Stimulated activated CD8-positive, alpha-beta memory T cell treated with anti-CD3 and anti-CD28 coated beads, Interleukin-7, amount 100 ng/mL, for 24 hours (primary cell): ENCODE measurements around the gene SLC50A1.

Experiments used
- DNase-seq: peaks from one replicate; pipeline ENCODE4 v3.0.0-alpha.2; 2020; ENCODE audit warnings: low read depth

SLC50A1 gene

DNA sequence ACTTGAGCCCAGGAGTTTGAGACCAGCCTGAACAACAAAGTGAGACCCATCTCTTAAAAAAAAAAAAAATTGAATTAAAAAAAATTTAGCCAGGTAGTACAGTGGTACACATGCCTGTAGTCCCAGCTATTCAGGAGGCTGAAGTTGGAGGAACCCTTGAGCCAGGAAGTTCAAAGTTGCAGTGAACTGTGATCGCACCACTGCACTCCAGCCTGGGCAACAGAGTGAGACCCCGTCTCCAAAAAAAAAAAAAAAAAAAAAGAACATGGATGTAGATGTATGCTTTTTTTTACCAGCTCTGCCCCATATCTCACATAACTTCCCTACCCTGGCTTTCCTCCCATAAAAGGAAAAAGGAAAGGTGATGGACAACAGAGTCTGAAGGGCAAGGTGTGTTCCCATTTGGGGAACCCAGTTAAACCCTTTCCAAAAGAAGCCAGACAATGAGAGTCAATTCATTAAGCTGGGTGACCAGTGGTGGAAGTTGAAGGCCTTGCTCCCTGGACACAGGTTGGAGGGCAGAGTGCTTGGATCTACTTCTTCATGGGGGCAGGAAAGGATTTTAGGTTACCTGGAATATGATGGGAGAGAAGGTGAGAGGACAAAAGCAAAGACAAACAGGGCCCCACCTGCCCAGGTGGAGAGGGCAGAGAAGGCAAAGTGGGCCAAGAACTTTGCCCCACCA, 34.6 kb downstream of the SLC50A1 start:
- DNase-seq: no peak

- DNase-seq: no peak
Observed at GRCh38 chr1:155170806-155171205, 35.2 kb downstream of the SLC50A1 start.

DNA sequence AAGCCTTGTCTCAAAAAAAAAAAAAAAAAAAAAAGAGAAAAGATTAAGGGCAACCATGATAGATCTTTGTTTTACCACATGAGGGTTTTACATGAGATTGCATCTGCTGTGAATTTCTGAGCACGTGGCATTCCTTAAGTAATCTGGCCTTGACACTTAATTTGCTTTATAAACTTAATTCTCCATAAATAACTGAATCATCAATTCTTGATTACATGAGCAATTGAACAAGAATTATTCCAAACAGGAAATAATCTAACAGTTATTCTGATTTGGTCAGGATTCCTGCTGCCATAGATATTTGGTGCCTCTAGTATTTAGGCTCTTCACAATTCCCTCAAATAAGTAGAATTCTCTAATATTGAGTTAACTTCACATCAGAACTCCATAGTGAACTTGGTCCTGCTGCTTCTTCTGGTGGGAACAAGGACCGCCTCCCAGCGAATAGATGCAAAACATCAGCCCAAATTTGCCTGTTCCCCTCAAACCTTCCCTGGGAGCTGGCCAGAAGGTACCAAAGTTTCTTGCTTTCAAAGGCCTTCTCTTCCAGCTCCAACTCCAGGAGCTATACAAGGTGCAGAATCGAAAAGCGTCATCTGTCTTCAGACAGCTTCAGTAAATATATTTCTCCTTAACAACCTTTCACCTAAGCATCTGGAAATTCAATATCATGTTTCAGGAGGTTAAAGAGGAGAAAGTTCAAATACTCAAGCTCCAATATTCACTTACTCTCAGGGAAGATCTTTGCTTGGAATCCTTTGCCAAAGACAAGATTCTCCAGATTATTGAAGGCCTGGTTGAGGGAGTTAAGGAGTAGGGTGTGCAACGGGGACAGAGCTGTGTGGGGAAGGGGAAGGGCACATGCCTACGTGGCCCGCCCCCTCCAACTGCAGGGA, 36.4 kb downstream of the SLC50A1 start:
- DNase-seq: no peak

GRCh38 chr1:155172732-155173477, 37.3 kb downstream of the SLC50A1 start, which contains the start of gene KRTCAP2:
Gene KRTCAP2, minus strand, starts transcription at chr1:155173304. Its CDS starts 80 bp downstream, at chr1:155173224.
- peak; percentile 91 for DNase-seq

DNA sequence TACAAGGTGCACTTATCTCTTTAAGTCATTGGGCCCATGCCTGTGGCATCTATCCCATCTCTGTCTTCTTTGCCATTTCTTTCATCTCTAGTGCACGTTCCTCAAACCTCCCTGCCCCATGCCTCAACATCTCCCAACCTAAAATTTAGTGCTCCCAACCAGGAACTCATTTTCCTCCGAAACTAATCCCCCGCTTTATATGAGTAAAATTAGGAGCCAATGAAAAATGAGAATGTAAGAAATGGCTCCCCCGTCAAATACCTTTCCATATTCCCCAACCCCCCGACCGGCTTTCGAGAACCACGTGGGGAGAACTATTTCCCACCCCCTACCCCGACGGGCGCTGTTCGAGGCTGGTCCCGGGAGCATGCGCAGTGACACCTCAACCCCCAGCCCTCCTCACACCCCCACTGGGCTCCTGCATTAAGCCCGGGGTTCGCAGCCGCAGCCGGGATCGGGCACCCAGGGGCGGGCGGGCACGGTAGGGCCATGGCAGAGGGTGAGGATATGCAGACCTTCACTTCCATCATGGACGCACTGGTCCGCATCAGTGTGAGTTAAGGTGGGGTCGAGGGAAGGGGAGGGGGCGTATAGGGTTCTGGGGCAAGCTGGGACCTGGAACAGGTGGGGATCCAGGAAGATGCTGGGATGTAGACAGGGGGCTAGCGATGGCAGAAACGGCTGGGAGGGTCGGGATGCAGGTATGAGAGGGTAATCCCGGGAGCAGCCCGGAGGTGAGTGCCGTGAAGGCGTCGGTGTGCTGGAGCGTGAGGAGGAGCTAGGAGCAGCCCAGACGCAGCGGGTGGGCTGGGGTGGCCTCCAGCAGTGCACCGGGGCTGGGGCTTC, 38.0 kb downstream of the SLC50A1 start, which contains the start of gene TRIM46:
Gene TRIM46 (plus strand): TSS at position 372 of the 846 bp plus-strand sequence. CDS start 118 bp downstream, at position 490.
- peak; percentile 55 for DNase-seq

DNA sequence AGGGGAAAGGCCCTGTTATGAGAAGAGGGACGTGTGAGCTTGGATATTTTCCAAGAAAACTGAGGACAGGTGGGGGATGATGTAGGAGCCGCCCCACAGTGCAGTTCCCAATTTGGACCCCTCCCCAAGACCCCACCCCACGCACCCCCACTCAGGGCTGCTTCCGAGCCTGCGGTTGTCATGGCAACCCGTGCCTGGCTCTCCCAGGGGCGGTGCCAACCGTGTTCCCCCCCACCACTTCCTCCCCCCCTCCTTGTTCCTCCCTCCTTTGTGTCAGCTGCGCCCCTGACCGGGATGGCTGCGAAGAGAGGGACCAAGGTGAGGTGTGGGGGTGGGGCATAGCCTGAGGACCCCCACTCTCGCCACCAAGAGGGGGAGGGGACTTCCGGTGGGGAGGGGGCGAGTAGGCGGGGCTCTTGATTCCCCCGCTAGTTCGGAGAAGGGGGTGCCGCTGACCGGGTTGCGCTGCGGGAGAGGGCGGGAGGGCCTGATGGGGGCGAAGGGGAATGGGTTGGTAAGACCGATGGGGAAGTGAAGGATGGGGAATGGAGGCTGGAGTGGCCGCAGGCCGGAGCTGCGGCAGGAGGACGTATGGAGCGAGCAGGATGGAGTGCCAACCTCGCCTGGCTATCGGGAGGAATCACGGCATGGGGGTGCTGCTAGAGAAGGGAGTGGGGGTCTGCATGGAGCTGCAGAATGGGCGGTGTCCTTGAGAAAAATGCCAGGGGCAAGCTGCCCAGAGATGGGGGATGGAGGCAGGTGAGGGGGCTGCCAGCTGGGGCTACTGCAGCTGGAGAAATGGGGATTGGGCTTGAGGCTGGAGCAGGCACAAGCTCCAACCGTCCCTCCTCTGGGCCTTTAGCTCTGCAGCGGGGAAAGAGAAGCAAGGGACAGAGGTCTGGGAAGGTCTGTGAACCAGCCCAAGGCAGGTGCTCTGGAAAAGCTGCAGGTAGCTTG, 39.0 kb downstream of the SLC50A1 start:
- DNase-seq: no peak

DNA sequence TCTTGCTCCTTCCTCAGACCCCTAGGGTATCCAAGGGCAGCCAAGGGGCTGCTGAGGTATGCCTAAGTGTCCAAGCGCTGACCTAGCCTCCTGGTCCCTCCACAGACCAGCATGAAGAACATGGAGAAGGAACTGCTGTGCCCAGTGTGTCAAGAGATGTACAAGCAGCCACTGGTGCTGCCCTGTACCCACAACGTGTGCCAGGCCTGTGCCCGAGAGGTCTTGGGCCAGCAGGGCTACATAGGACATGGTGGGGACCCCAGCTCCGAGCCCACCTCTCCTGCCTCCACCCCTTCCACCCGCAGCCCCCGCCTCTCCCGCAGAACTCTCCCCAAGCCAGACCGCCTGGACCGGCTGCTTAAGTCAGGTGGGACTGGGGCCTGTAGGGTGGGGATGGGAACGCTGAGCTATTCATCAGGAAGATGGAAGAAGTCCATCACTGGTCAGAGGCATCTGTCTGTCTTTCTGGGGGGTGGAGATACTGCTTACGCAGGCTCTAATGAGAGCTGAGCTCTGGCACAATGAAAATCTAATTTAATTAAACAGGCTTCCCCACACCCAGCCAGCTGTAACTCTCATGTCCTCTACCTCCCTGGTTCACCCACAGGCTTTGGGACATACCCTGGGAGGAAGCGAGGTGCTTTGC, 39.8 kb downstream of the SLC50A1 start:
- no peak for DNase-seq

DNA sequence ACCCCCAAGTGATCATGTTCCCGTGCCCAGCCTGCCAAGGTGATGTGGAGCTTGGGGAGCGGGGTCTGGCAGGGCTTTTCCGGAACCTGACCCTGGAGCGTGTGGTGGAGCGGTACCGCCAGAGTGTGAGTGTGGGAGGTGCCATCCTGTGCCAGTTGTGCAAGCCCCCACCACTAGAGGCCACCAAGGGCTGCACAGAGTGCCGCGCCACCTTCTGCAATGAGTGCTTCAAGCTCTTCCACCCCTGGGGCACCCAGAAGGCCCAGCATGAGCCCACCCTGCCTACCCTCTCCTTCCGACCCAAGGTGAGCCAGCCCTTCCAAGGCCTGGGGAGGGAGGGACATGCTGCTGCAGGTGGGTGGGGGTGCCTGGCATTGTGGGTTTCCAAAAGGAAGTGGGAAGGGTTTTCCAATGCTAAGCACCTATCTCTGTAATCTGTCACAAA, 40.3 kb downstream of the SLC50A1 start:
- DNase-seq: no peak

- peak; percentile 81 for DNase-seq
Observed at GRCh38 chr1:155176544-155177071, 41.0 kb downstream of the SLC50A1 start.

GRCh38 chr1:155177192-155177917, 41.7 kb downstream of the SLC50A1 start:
- DNase-seq: no peak

- DNase-seq: no peak
Observed at GRCh38 chr1:155177918-155178281, 42.2 kb downstream of the SLC50A1 start.

DNA sequence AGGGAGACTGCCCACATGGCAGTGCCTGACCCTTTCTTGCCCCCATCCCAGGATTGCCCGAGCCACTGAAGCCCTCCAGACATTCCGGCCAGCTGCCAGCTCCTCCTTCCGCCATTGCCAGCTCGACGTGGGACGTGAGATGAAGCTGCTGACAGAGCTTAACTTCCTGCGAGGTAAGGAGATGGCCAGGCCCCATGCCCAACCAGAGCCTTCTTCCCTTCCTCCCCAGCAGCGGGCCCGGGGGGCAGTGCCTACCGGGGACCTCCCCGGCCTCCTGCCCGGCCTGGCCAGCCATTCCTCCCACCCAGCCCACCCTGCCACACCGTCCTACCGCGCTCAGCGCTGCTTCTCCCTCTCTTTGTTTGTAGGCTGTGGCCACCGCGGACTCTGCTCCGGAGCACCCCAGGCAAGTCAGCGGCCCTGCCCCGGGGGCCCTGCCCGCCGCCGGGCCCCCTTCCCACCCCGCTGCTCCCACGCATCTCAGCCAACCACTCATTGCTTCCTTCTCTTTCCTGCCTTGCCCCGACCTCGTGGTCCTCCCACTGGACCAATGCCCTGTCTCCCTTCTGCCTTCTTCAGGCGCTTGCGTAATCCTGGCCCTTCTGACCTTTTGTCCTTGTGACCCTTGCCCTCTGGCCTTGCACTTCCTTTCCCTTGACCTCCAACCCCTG, 42.9 kb downstream of the SLC50A1 start:
- DNase-seq: no peak

- DNase-seq: no peak
Observed at GRCh38 chr1:155179112-155180031, 43.7 kb downstream of the SLC50A1 start.

DNA sequence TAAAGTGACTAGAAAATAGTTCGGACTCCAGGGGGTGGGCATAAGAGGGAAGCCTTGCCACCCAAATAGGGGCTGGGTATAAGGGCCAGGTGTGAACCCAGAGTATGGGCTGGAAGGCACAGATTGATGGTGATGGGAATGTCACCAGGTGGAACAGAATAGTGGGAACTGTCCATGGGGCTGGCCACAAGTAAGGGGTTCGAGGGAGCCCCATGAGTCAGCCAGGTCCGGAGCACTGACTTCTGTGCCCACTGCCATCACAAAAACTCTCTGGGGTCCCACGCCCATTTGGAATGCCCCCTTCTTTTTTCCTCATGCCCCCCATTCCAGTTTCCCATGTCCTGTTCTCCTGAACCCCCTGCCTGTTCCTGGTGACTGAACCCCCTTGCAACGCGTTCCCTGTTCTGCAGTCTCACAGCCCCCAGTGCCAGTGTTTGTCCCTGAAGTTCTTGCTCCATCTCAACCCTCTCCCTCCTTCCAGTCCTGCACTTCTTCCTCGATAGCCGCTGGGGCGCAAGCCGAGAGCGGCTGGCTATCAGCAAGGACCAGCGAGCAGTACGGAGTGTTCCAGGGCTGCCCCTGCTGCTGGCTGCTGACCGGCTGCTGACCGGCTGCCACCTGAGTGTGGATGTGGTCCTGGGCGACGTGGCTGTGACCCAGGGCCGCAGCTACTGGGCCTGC, 45.9 kb downstream of the SLC50A1 start:
- no peak for DNase-seq

- no peak for DNase-seq
Observed at GRCh38 chr1:155182052-155182550, 46.4 kb downstream of the SLC50A1 start.

GRCh38 chr1:155183775-155184221, 48.1 kb downstream of the SLC50A1 start:
- no peak for DNase-seq
